NCI-H82 (cell line): Measurements from ENCODE around the gene BNIP5.
A peak's percentile ranks its signal among the peaks of the same experiment; 100 is the strongest.

ENCODE experiments used
- DNase-seq: peaks from one replicate; lab custom pipeline; 2025; lab: John Stamatoyannopoulos, UW

BNIP5 gene

GRCh38 chr6:36336779-36337241 is at the start of gene BNIP5:
BNIP5 (minus strand) TSS chr6:36336888; CDS start chr6:36330690, 6,198 bp downstream.
- DNase-seq = no peak

- DNase-seq = no peak
Observed at GRCh38 chr6:36384095-36384494, 47.4 kb upstream of the BNIP5 start.

GRCh38 chr6:36383606-36384005 is 46.9 kb upstream of the BNIP5 start:
- DNase-seq = no peak

- no peak for DNase-seq
Observed at GRCh38 chr6:36382976-36383375, 46.3 kb upstream of the BNIP5 start.

- peak; percentile 58 for DNase-seq
Observed at GRCh38 chr6:36381502-36382389, 45.1 kb upstream of the BNIP5 start.

GRCh38 chr6:36380166-36380565 is 43.5 kb upstream of the BNIP5 start:
- no peak for DNase-seq

- DNase-seq = no peak
Observed at GRCh38 chr6:36378936-36379335, 42.2 kb upstream of the BNIP5 start.

- no peak for DNase-seq
Observed at GRCh38 chr6:36378243-36378920, 41.7 kb upstream of the BNIP5 start.

GRCh38 chr6:36377594-36377993 is 40.9 kb upstream of the BNIP5 start:
- no peak for DNase-seq

GRCh38 chr6:36376742-36377141 is 40.1 kb upstream of the BNIP5 start:
- DNase-seq = no peak

GRCh38 chr6:36376183-36376582 is 39.5 kb upstream of the BNIP5 start:
- no peak for DNase-seq

- no peak for DNase-seq
Observed at GRCh38 chr6:36375644-36376155, 39.0 kb upstream of the BNIP5 start.

GRCh38 chr6:36374972-36375371 is 38.3 kb upstream of the BNIP5 start:
- no peak for DNase-seq

- no peak for DNase-seq
Observed at GRCh38 chr6:36374194-36374593, 37.5 kb upstream of the BNIP5 start.

- DNase-seq = no peak
Observed at GRCh38 chr6:36373368-36374019, 36.8 kb upstream of the BNIP5 start.

- no peak for DNase-seq
Observed at GRCh38 chr6:36372088-36372487, 35.4 kb upstream of the BNIP5 start.

- DNase-seq = no peak
Observed at GRCh38 chr6:36371211-36371610, 34.5 kb upstream of the BNIP5 start.

GRCh38 chr6:36370638-36371037 is 34.0 kb upstream of the BNIP5 start:
- DNase-seq = no peak

GRCh38 chr6:36368921-36369865 is 32.5 kb upstream of the BNIP5 start:
- DNase-seq = peak; percentile 75

- no peak for DNase-seq
Observed at GRCh38 chr6:36368421-36368820, 31.7 kb upstream of the BNIP5 start.

GRCh38 chr6:36367743-36368142 is 31.1 kb upstream of the BNIP5 start:
- no peak for DNase-seq
